Measurements from ENCODE around the gene INSC. TPM values are rescaled to one million over a fixed set of nuclear protein-coding genes. Genes with fewer than 3 reads are reported as not detected.

The INSC gene
- total and polyA plus RNA-seq, 7 donors, result 1.4 to 5.4 (median 2.9) TPM

GRCh38 chr11:15157181-15157580 is 42.5 kb downstream of the INSC start:
- intact Hi-C loops (cut with DNase I), result no loop called here
- DNase-seq, result no peak
- 85 to 90% methylated on average over 3 of the region's 3 CpGs for WGBS, 2 donors
- H3K4me1 ChIP-seq, result no peaks in the 10 kb centered on the region
- no peak overlapping the region for H3K27ac ChIP-seq
- no peaks in the 10 kb centered on the region for H3K27me3 ChIP-seq
- no peak for TF ChIP-seq CTCF (IDR thresholded peaks at IDR 0.05)
- TF ChIP-seq POLR2AphosphoS5 (IDR thresholded peaks at IDR 0.05), result no peak
- TF ChIP-seq POLR2A (IDR thresholded peaks at IDR 0.05), result no peak
- TF ChIP-seq EP300 (IDR thresholded peaks at IDR 0.05), result no peak
- no peaks in the 10 kb centered on the region for H3K9me3 ChIP-seq
- H3K4me3 ChIP-seq, result no peak overlapping the region
- H3K36me3 ChIP-seq, result no peaks in the 10 kb centered on the region

GRCh38 chr11:15157606-15158137 is 42.9 kb downstream of the INSC start:
- no peaks in the 10 kb centered on the region for H3K36me3 ChIP-seq
- no peak for TF ChIP-seq POLR2A (IDR thresholded peaks at IDR 0.05)
- TF ChIP-seq EP300 (IDR thresholded peaks at IDR 0.05), result no peak
- no peak for TF ChIP-seq CTCF (IDR thresholded peaks at IDR 0.05)
- TF ChIP-seq POLR2AphosphoS5 (IDR thresholded peaks at IDR 0.05), result no peak
- intact Hi-C loops (cut with DNase I), result no loop called here
- 48 to 75% methylated on average over 6 of the region's 6 CpGs for WGBS, 2 donors
- no peak overlapping the region for H3K27ac ChIP-seq
- no peak for DNase-seq
- H3K4me1 ChIP-seq, result no peaks in the 10 kb centered on the region
- no peaks in the 10 kb centered on the region for H3K9me3 ChIP-seq
- H3K27me3 ChIP-seq, result no peaks in the 10 kb centered on the region
- H3K4me3 ChIP-seq, result no peak overlapping the region

- H3K4me1 ChIP-seq, result no peaks in the 10 kb centered on the region
- H3K36me3 ChIP-seq, result no peaks in the 10 kb centered on the region
- WGBS, 2 donors, result 23 to 64% methylated on average over 3 of the region's 3 CpGs
- no peak overlapping the region for H3K27ac ChIP-seq
- H3K4me3 ChIP-seq, result no peak overlapping the region
- intact Hi-C loops (cut with DNase I), result no loop called here
- no peak for DNase-seq
- H3K9me3 ChIP-seq, result no peaks in the 10 kb centered on the region
- TF ChIP-seq EP300 (IDR thresholded peaks at IDR 0.05) (no peak), POLR2AphosphoS5 (IDR thresholded peaks at IDR 0.05) (no peak), POLR2A (IDR thresholded peaks at IDR 0.05) (no peak), CTCF (IDR thresholded peaks at IDR 0.05) (no peak)
- H3K27me3 ChIP-seq, result no peaks in the 10 kb centered on the region
Measured at GRCh38 chr11:15158351-15159015, 43.8 kb downstream of the INSC start.

- no peak overlapping the region for H3K4me3 ChIP-seq
- H3K36me3 ChIP-seq, result no peaks in the 10 kb centered on the region
- intact Hi-C loops (cut with DNase I), result no loop called here
- no peak for TF ChIP-seq POLR2AphosphoS5 (IDR thresholded peaks at IDR 0.05)
- no peak for TF ChIP-seq CTCF (IDR thresholded peaks at IDR 0.05)
- TF ChIP-seq EP300 (IDR thresholded peaks at IDR 0.05), result no peak
- TF ChIP-seq POLR2A (IDR thresholded peaks at IDR 0.05), result no peak
- no peaks in the 10 kb centered on the region for H3K4me1 ChIP-seq
- DNase-seq, result no peak
- no peaks in the 10 kb centered on the region for H3K9me3 ChIP-seq
- H3K27ac ChIP-seq, result no peak overlapping the region
- no peaks in the 10 kb centered on the region for H3K27me3 ChIP-seq
- WGBS, 2 donors, result 69 to 73% methylated on average over 2 of the region's 2 CpGs
Measured at GRCh38 chr11:15159085-15159484, 44.4 kb downstream of the INSC start.

GRCh38 chr11:15161790-15162189 is 47.1 kb downstream of the INSC start:
- 72 to 74% methylated on average over 1 of the region's 1 CpG for WGBS, 2 donors

More at GRCh38 chr11:15161790-15162189, 47.1 kb downstream of the INSC start:
- H3K9me3 ChIP-seq, result no peaks in the 10 kb centered on the region
- H3K4me1 ChIP-seq, result no peaks in the 10 kb centered on the region
- H3K27ac ChIP-seq, result no peak overlapping the region
- no peak overlapping the region for H3K4me3 ChIP-seq
- H3K36me3 ChIP-seq, result no peaks in the 10 kb centered on the region
- intact Hi-C loops (cut with DNase I), result no loop called here
- no peaks in the 10 kb centered on the region for H3K27me3 ChIP-seq
- TF ChIP-seq POLR2A (IDR thresholded peaks at IDR 0.05) (no peak), EP300 (IDR thresholded peaks at IDR 0.05) (no peak), POLR2AphosphoS5 (IDR thresholded peaks at IDR 0.05) (no peak), CTCF (IDR thresholded peaks at IDR 0.05) (no peak)
- DNase-seq, result no peak

Measured in sigmoid colon (tissue), 7 donors.